Measurements from ENCODE around the gene DLGAP1. TPM values are rescaled to one million over a fixed set of nuclear protein-coding genes. Genes with fewer than 3 reads are reported as not detected.

Gene DLGAP1
- total and polyA plus RNA-seq, 2 donors (not counting 1 experiment from before 2014, with no cell fraction given): 0.07 to 0.61 TPM

- no peak overlapping the region for H3K27ac ChIP-seq (ENCODE audit: low read length in 2 of 2)
- no peaks in the 10 kb centered on the region for H4K20me1 ChIP-seq (ENCODE audit: control insufficient read depth, insufficient read depth, low read length, poor library complexity, severe bottlenecking)
- H3K27me3 Mint-ChIP-seq: no peaks in the 10 kb centered on the region
- WGBS (ENCODE audit: insufficient coverage): 71% methylated on average over 3 of the region's 4 CpGs
- H3K9me3 Mint-ChIP-seq (ENCODE audit: insufficient read depth): no peaks in the 10 kb centered on the region
- DNase-seq (no peak), ATAC-seq (ENCODE audit: low read depth) (no peak)
- peaks cover 0 to 7% (median 0%) of the 10 kb centered on the region in 3 donors for H3K9me3 ChIP-seq (ENCODE audit: control extremely low read depth in 1 of 3, control insufficient read depth in 2 of 3, insufficient read depth in 1 of 3, low read length in 2 of 3)
- H3K79me2 ChIP-seq (ENCODE audit: control insufficient read depth, insufficient read depth, low read length): no peaks in the 10 kb centered on the region
- TF ChIP-seq CTCF (IDR thresholded peaks at IDR 0.05) (no peak), EZH2 (IDR thresholded peaks at IDR 0.05; ENCODE audit: borderline replicate concordance, insufficient read depth, low read depth, low read length, poor library complexity, severe bottlenecking) (no peak)
- H2AFZ ChIP-seq (ENCODE audit: insufficient read depth, low read depth, low read length, poor library complexity, severe bottlenecking): no peak overlapping the region
- H3K9ac ChIP-seq (ENCODE audit: low read length): no peak overlapping the region
- intact Hi-C loops (cut with micrococcal nuclease): no loop called here
- CTCF ChIA-PET: no interaction called here
- H3K4me1 ChIP-seq (ENCODE audit: control insufficient read depth in 2 of 2, insufficient read depth in 2 of 2, low read length in 2 of 2): no peaks in the 10 kb centered on the region
- H3K4me2 ChIP-seq (replicated peaks; ENCODE audit: low read depth, low read length, poor library complexity, severe bottlenecking): no peak overlapping the region
- H3K27me3 ChIP-seq (replicated peaks in 1 of 4; ENCODE audit: control extremely low read depth in 1 of 4, control insufficient read depth in 3 of 4, insufficient read depth in 4 of 4, low read length in 3 of 4): no peaks in the 10 kb centered on the region
- H3K36me3 ChIP-seq (replicated peaks in 1 of 2; ENCODE audit: control extremely low read depth in 1 of 2, control insufficient read depth in 1 of 2, extremely low read depth in 1 of 2, insufficient read depth in 2 of 2, low read length in 1 of 2): no peaks in the 10 kb centered on the region
- no peak overlapping the region for H3K27ac Mint-ChIP-seq
- H3K4me1 Mint-ChIP-seq: no peaks in the 10 kb centered on the region
- H3K4me3 ChIP-seq (ENCODE audit: control extremely low read depth in 1 of 5, extremely low read depth in 1 of 5, insufficient read depth in 1 of 5, low read depth in 2 of 5, low read length in 4 of 5): no peak overlapping the region
- no peak overlapping the region for H3K4me3 Mint-ChIP-seq
- POLR2A ChIA-PET: no interaction called here
Measured at GRCh38 chr18:4096486-4096885, 358.6 kb downstream of the DLGAP1 start.

- H3K9ac ChIP-seq (ENCODE audit: low read length): no peak overlapping the region
- no peaks in the 10 kb centered on the region for H3K27me3 Mint-ChIP-seq
- H3K27ac Mint-ChIP-seq: no peak overlapping the region
- no peak overlapping the region for H3K4me3 ChIP-seq (ENCODE audit: control extremely low read depth in 1 of 5, extremely low read depth in 1 of 5, insufficient read depth in 1 of 5, low read depth in 2 of 5, low read length in 4 of 5)
- H4K20me1 ChIP-seq (ENCODE audit: control insufficient read depth, insufficient read depth, low read length, poor library complexity, severe bottlenecking): no peaks in the 10 kb centered on the region
- peaks cover 0 to 7% (median 0%) of the 10 kb centered on the region in 3 donors for H3K9me3 ChIP-seq (ENCODE audit: control extremely low read depth in 1 of 3, control insufficient read depth in 2 of 3, insufficient read depth in 1 of 3, low read length in 2 of 3)
- no peak overlapping the region for H3K4me3 Mint-ChIP-seq
- no peaks in the 10 kb centered on the region for H3K9me3 Mint-ChIP-seq (ENCODE audit: insufficient read depth)
- no peak overlapping the region for H2AFZ ChIP-seq (ENCODE audit: insufficient read depth, low read depth, low read length, poor library complexity, severe bottlenecking)
- no peaks in the 10 kb centered on the region for H3K36me3 ChIP-seq (replicated peaks in 1 of 2; ENCODE audit: control extremely low read depth in 1 of 2, control insufficient read depth in 1 of 2, extremely low read depth in 1 of 2, insufficient read depth in 2 of 2, low read length in 1 of 2)
- H3K27me3 ChIP-seq (replicated peaks in 1 of 4; ENCODE audit: control extremely low read depth in 1 of 4, control insufficient read depth in 3 of 4, insufficient read depth in 4 of 4, low read length in 3 of 4): no peaks in the 10 kb centered on the region
- intact Hi-C loops (cut with micrococcal nuclease): no loop called here
- H3K79me2 ChIP-seq (ENCODE audit: control insufficient read depth, insufficient read depth, low read length): no peaks in the 10 kb centered on the region
- no peak overlapping the region for H3K4me2 ChIP-seq (replicated peaks; ENCODE audit: low read depth, low read length, poor library complexity, severe bottlenecking)
- no peak overlapping the region for H3K27ac ChIP-seq (ENCODE audit: low read length in 2 of 2)
- no peaks in the 10 kb centered on the region for H3K4me1 ChIP-seq (ENCODE audit: control insufficient read depth in 2 of 2, insufficient read depth in 2 of 2, low read length in 2 of 2)
- no peaks in the 10 kb centered on the region for H3K4me1 Mint-ChIP-seq
- ChIA-PET POLR2A (no interaction called here), CTCF (no interaction called here)
- ATAC-seq (ENCODE audit: low read depth) (no peak), DNase-seq (no peak)
- 0% methylated on average over 1 of the region's 2 CpGs for WGBS (ENCODE audit: insufficient coverage)
- TF ChIP-seq EZH2 (IDR thresholded peaks at IDR 0.05; ENCODE audit: borderline replicate concordance, insufficient read depth, low read depth, low read length, poor library complexity, severe bottlenecking) (no peak), CTCF (IDR thresholded peaks at IDR 0.05) (no peak)
Measured at GRCh38 chr18:4093676-4094075, 361.4 kb downstream of the DLGAP1 start.
